HEK293T (cell line): ENCODE results near the gene CPNE1.

Experiments
- ARNT ChIP-seq: fragments of 450-650 bp; IDR thresholded peaks from 2 replicates; pipeline ENCODE4 v1.6.1; 2017; ENCODE audit warnings: mild to moderate bottlenecking
- BHLHE40 ChIP-seq: fragments of 450-650 bp; IDR thresholded peaks from 2 replicates; pipeline ENCODE4 v1.6.1; 2016; ENCODE audit warnings: mild to moderate bottlenecking, moderate library complexity, borderline replicate concordance
- CTBP1 ChIP-seq: fragments of 450-650 bp; IDR thresholded peaks from 2 replicates; pipeline ENCODE4 v1.6.1; 2016; ENCODE audit warnings: borderline replicate concordance
- FOXA1 ChIP-seq: fragments of 450-650 bp; IDR thresholded peaks from 2 replicates; pipeline ENCODE4 v1.6.1; 2016; ENCODE audit warnings: mild to moderate bottlenecking
- FOXK2 ChIP-seq: fragments of 450-650 bp; IDR thresholded peaks from 2 replicates; pipeline ENCODE4 v1.6.1; 2016; ENCODE audit warnings: mild to moderate bottlenecking
- FOXM1 ChIP-seq: fragments of 450-650 bp; IDR thresholded peaks from 2 replicates; pipeline ENCODE4 v1.6.1; 2017; ENCODE audit warnings: mild to moderate bottlenecking, borderline replicate concordance
- L3MBTL2 ChIP-seq: fragments of 450-650 bp; conservative IDR thresholded peaks from 2 replicates; pipeline ENCODE4 v1.6.1; 2016; ENCODE audit warnings: mild to moderate bottlenecking
- LEF1 ChIP-seq: fragments of 450-650 bp; IDR thresholded peaks from 2 replicates; pipeline ENCODE4 v1.6.1; 2017; ENCODE audit warnings: mild to moderate bottlenecking, borderline replicate concordance
- NFRKB ChIP-seq: fragments of 450-650 bp; IDR thresholded peaks from 2 replicates; pipeline ENCODE4 v1.6.1; 2016; ENCODE audit warnings: mild to moderate bottlenecking, moderate library complexity
- SP1 ChIP-seq: fragments of 450-650 bp; IDR thresholded peaks from 2 replicates; pipeline ENCODE4 v1.6.1; 2017
- SUZ12 ChIP-seq: fragments of 450-650 bp; IDR thresholded peaks from 2 replicates; pipeline ENCODE4 v1.6.1; 2016; ENCODE audit warnings: mild to moderate bottlenecking
- TARDBP ChIP-seq: fragments of 450-650 bp; IDR thresholded peaks from 2 replicates; pipeline ENCODE4 v1.6.1; 2016
- ZNF384 ChIP-seq: fragments of 450-650 bp; IDR thresholded peaks from 2 replicates; pipeline ENCODE4 v1.6.1; 2016

GRCh38 chr20:35699957-35700624, 35.4 kb upstream of the CPNE1 start:
- TF ChIP-seq SP1 (no peak), BHLHE40 (no peak), LEF1 (no peak), ZNF384 (no peak), FOXK2 (no peak), L3MBTL2 (no peak), ARNT (no peak), CTBP1 (no peak), TARDBP (no peak), SUZ12 (no peak), FOXA1 (no peak), NFRKB (no peak), FOXM1 (no peak)
